ENCODE results near the gene RFPL2.

GRCh38 chr22:32208681-32209080, 3.8 kb upstream of the RFPL2 start:
- TF ChIP-seq, protein P1, sequence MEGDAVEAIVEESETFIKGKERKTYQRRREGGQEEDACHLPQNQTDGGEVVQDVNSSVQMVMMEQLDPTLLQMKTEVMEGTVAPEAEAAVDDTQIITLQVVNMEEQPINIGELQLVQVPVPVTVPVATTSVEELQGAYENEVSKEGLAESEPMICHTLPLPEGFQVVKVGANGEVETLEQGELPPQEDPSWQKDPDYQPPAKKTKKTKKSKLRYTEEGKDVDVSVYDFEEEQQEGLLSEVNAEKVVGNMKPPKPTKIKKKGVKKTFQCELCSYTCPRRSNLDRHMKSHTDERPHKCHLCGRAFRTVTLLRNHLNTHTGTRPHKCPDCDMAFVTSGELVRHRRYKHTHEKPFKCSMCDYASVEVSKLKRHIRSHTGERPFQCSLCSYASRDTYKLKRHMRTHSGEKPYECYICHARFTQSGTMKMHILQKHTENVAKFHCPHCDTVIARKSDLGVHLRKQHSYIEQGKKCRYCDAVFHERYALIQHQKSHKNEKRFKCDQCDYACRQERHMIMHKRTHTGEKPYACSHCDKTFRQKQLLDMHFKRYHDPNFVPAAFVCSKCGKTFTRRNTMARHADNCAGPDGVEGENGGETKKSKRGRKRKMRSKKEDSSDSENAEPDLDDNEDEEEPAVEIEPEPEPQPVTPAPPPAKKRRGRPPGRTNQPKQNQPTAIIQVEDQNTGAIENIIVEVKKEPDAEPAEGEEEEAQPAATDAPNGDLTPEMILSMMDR (conservative IDR thresholded peaks at IDR 0.05) = no peak
- no peak for TF ChIP-seq EZH2 (IDR thresholded peaks at IDR 0.05; ENCODE audit: low read depth)

Data from PC-9 (cell line).